ENCODE data around the gene MYB. TPM values are rescaled to one million over a fixed set of nuclear protein-coding genes. Genes with fewer than 3 reads are reported as not detected.

MYB gene
- total and polyA plus RNA-seq, 8 donors: 0.07 to 0.37 (median 0.17) TPM; not detected in 3

- no peaks in the 10 kb centered on the region for H3K27me3 ChIP-seq
- WGBS, 2 donors: 94% methylated on average over 4 of the region's 4 CpGs
- no peak for ATAC-seq
Measured at GRCh38 chr6:135227758-135228157, 46.6 kb downstream of the MYB start.

GRCh38 chr6:135228486-135228885 is 47.4 kb downstream of the MYB start:
- no peak overlapping the region for H3K4me3 ChIP-seq
- no peak overlapping the region for H3K27ac ChIP-seq
- H3K36me3 ChIP-seq: no peaks in the 10 kb centered on the region
- intact Hi-C loops (cut with DNase I): no loop called here
- H3K27me3 ChIP-seq: no peaks in the 10 kb centered on the region
- 80 to 93% methylated on average over 6 of the region's 6 CpGs for WGBS, 2 donors
- no peaks in the 10 kb centered on the region for H3K9me3 ChIP-seq
- no peaks in the 10 kb centered on the region for H3K4me1 ChIP-seq
- TF ChIP-seq CTCF (IDR thresholded peaks at IDR 0.05): no peak
- FAIRE-seq (no peak), ATAC-seq (no peak), DNase-seq (no peak)

More at GRCh38 chr6:135227758-135228157, 46.6 kb downstream of the MYB start:
- DNase-seq: no peak
- intact Hi-C loops (cut with DNase I): no loop called here
- Histone ChIP-seq H3K36me3 (no peaks in the 10 kb centered on the region), H3K4me1 (no peaks in the 10 kb centered on the region), H3K9me3 (no peaks in the 10 kb centered on the region), H3K27ac (no peak overlapping the region), H3K4me3 (no peak overlapping the region)
- no peak for FAIRE-seq
- no peak for TF ChIP-seq CTCF (IDR thresholded peaks at IDR 0.05)

- H3K36me3 ChIP-seq: no peaks in the 10 kb centered on the region
- no peak for TF ChIP-seq CTCF (IDR thresholded peaks at IDR 0.05)
- H3K9me3 ChIP-seq: no peaks in the 10 kb centered on the region
- no peak for ATAC-seq
- no peak overlapping the region for H3K27ac ChIP-seq
- intact Hi-C loops (cut with DNase I): no loop called here
- H3K4me3 ChIP-seq: no peak overlapping the region
- no peaks in the 10 kb centered on the region for H3K4me1 ChIP-seq
- FAIRE-seq: no peak
- WGBS, 2 donors: 90 to 91% methylated on average over 2 of the region's 2 CpGs
- no peaks in the 10 kb centered on the region for H3K27me3 ChIP-seq
- DNase-seq: no peak
Measured at GRCh38 chr6:135229996-135230395, 48.9 kb downstream of the MYB start.

GRCh38 chr6:135230711-135231468 is 49.8 kb downstream of the MYB start:
- Histone ChIP-seq H3K4me3 (no peak overlapping the region), H3K4me1 (no peaks in the 10 kb centered on the region), H3K9me3 (no peaks in the 10 kb centered on the region), H3K27me3 (no peaks in the 10 kb centered on the region), H3K27ac (no peak overlapping the region), H3K36me3 (no peaks in the 10 kb centered on the region)
- no peak for TF ChIP-seq CTCF (IDR thresholded peaks at IDR 0.05)
- 80 to 82% methylated on average over 3 of the region's 3 CpGs for WGBS, 2 donors
- DNase-seq: no peak
- FAIRE-seq: no peak
- no peak for ATAC-seq
- intact Hi-C loops (cut with DNase I): no loop called here

- Histone ChIP-seq H3K27ac (no peak overlapping the region), H3K4me1 (no peaks in the 10 kb centered on the region), H3K9me3 (no peaks in the 10 kb centered on the region), H3K4me3 (no peak overlapping the region), H3K36me3 (no peaks in the 10 kb centered on the region), H3K27me3 (no peaks in the 10 kb centered on the region)
- 94 to 96% methylated on average over 1 of the region's 1 CpG for WGBS, 2 donors
- FAIRE-seq (no peak), DNase-seq (no peak), ATAC-seq (no peak)
- intact Hi-C loops (cut with DNase I): no loop called here
- TF ChIP-seq CTCF (IDR thresholded peaks at IDR 0.05): no peak
Measured at GRCh38 chr6:135231469-135231844, 50.3 kb downstream of the MYB start.

Data from pancreas (tissue), 10 donors.